ENCODE results near the gene MAP3K10. TPM values are rescaled to one million over a fixed set of nuclear protein-coding genes. Genes with fewer than 3 reads are reported as not detected.
"Not testable (repeated sequence)": the region's sequence is repeated elsewhere in the genome, so short reads cannot be mapped to it uniquely, and the experiment has no call there.

Gene MAP3K10
- total RNA-seq, 3 donors from 2014 or later = 15.8 to 18.8 (median 16.4) TPM

- ATAC-seq (no peak), DNase-seq (no peak)
- H3K9me3 Mint-ChIP-seq = no peaks in the 10 kb centered on the region
- H3K4me3 Mint-ChIP-seq = no peak overlapping the region
- H3K4me1 Mint-ChIP-seq (ENCODE audit: low read depth) = peaks cover 19% of the 10 kb centered on the region
- H3K36me3 Mint-ChIP-seq (ENCODE audit: insufficient read depth) = no peaks in the 10 kb centered on the region
- H3K27me3 Mint-ChIP-seq (ENCODE audit: low read depth) = no peaks in the 10 kb centered on the region
Observed at GRCh38 chr19:40162104-40162503, 29.1 kb upstream of the MAP3K10 start.

GRCh38 chr19:40163541-40164129 is 27.6 kb upstream of the MAP3K10 start:
- no peaks in the 10 kb centered on the region for H3K27me3 Mint-ChIP-seq (ENCODE audit: low read depth)
- no peak overlapping the region for H3K4me3 Mint-ChIP-seq
- no peaks in the 10 kb centered on the region for H3K36me3 Mint-ChIP-seq (ENCODE audit: insufficient read depth)
- DNase-seq (no peak), ATAC-seq (no peak)
- H3K4me1 Mint-ChIP-seq (ENCODE audit: low read depth) = peaks cover 19% of the 10 kb centered on the region
- H3K9me3 Mint-ChIP-seq = no peaks in the 10 kb centered on the region

- ATAC-seq (peak; percentile 72 to 73), DNase-seq (peak; percentile 56)
- Mint-ChIP-seq H3K9me3 (no peaks in the 10 kb centered on the region), H3K36me3 (ENCODE audit: insufficient read depth) (no peaks in the 10 kb centered on the region), H3K27me3 (ENCODE audit: low read depth) (no peaks in the 10 kb centered on the region), H3K4me1 (ENCODE audit: low read depth) (peaks cover 19% of the 10 kb centered on the region), H3K4me3 (no peak overlapping the region)
Observed at GRCh38 chr19:40165362-40165937, 25.8 kb upstream of the MAP3K10 start.

- H3K4me3 Mint-ChIP-seq; DNase-seq; H3K36me3 Mint-ChIP-seq (ENCODE audit: insufficient read depth); H3K27me3 Mint-ChIP-seq (ENCODE audit: low read depth); ATAC-seq; H3K4me1 Mint-ChIP-seq (ENCODE audit: low read depth); H3K9me3 Mint-ChIP-seq: not testable (repeated sequence)
Observed at GRCh38 chr19:40169482-40170302, 21.5 kb upstream of the MAP3K10 start.

GRCh38 chr19:40170303-40170989 is 20.8 kb upstream of the MAP3K10 start:
- H3K27me3 Mint-ChIP-seq (ENCODE audit: low read depth); H3K4me3 Mint-ChIP-seq; DNase-seq; H3K36me3 Mint-ChIP-seq (ENCODE audit: insufficient read depth); H3K9me3 Mint-ChIP-seq; ATAC-seq; H3K4me1 Mint-ChIP-seq (ENCODE audit: low read depth): not testable (repeated sequence)

- not testable (repeated sequence) for H3K4me3 Mint-ChIP-seq
Observed at GRCh38 chr19:40171293-40171692, 19.9 kb upstream of the MAP3K10 start.

GRCh38 chr19:40174092-40174491 is 17.1 kb upstream of the MAP3K10 start:
- Mint-ChIP-seq H3K4me1 (ENCODE audit: low read depth) (no peaks in the 10 kb centered on the region), H3K27me3 (ENCODE audit: low read depth) (peaks cover 4% of the 10 kb centered on the region), H3K9me3 (no peaks in the 10 kb centered on the region), H3K4me3 (no peak overlapping the region), H3K36me3 (ENCODE audit: insufficient read depth) (no peaks in the 10 kb centered on the region)
- ATAC-seq (no peak), DNase-seq (no peak)

More at GRCh38 chr19:40171293-40171692, 19.9 kb upstream of the MAP3K10 start:
- ATAC-seq; H3K27me3 Mint-ChIP-seq (ENCODE audit: low read depth); H3K9me3 Mint-ChIP-seq; H3K4me1 Mint-ChIP-seq (ENCODE audit: low read depth); DNase-seq; H3K36me3 Mint-ChIP-seq (ENCODE audit: insufficient read depth): not testable (repeated sequence)

- H3K4me3 Mint-ChIP-seq = no peak overlapping the region
- ATAC-seq (no peak), DNase-seq (no peak)
- H3K4me1 Mint-ChIP-seq (ENCODE audit: low read depth) = no peaks in the 10 kb centered on the region
- no peaks in the 10 kb centered on the region for H3K36me3 Mint-ChIP-seq (ENCODE audit: insufficient read depth)
- H3K9me3 Mint-ChIP-seq = no peaks in the 10 kb centered on the region
- H3K27me3 Mint-ChIP-seq (ENCODE audit: low read depth) = peaks cover 9% of the 10 kb centered on the region
Observed at GRCh38 chr19:40175820-40176219, 15.4 kb upstream of the MAP3K10 start.

GRCh38 chr19:40177286-40178070 is 13.7 kb upstream of the MAP3K10 start:
- no peak overlapping the region for H3K4me3 Mint-ChIP-seq
- DNase-seq (no peak), ATAC-seq (no peak)
- no peaks in the 10 kb centered on the region for H3K4me1 Mint-ChIP-seq (ENCODE audit: low read depth)
- peaks cover 9% of the 10 kb centered on the region for H3K27me3 Mint-ChIP-seq (ENCODE audit: low read depth)
- H3K36me3 Mint-ChIP-seq (ENCODE audit: insufficient read depth) = no peaks in the 10 kb centered on the region
- H3K9me3 Mint-ChIP-seq = no peaks in the 10 kb centered on the region

GRCh38 chr19:40178756-40179155 is 12.5 kb upstream of the MAP3K10 start:
- H3K9me3 Mint-ChIP-seq = no peaks in the 10 kb centered on the region
- no peaks in the 10 kb centered on the region for H3K36me3 Mint-ChIP-seq (ENCODE audit: insufficient read depth)
- H3K4me1 Mint-ChIP-seq (ENCODE audit: low read depth) = no peaks in the 10 kb centered on the region
- DNase-seq = no peak
- ATAC-seq = no peak
- H3K4me3 Mint-ChIP-seq = no peak overlapping the region
- peaks cover 9% of the 10 kb centered on the region for H3K27me3 Mint-ChIP-seq (ENCODE audit: low read depth)

GRCh38 chr19:40184273-40184672 is 7.0 kb upstream of the MAP3K10 start:
- DNase-seq (no peak), ATAC-seq (no peak)
- H3K4me3 Mint-ChIP-seq = no peak overlapping the region
- H3K4me1 Mint-ChIP-seq (ENCODE audit: low read depth) = no peaks in the 10 kb centered on the region
- H3K9me3 Mint-ChIP-seq = no peaks in the 10 kb centered on the region
- no peaks in the 10 kb centered on the region for H3K36me3 Mint-ChIP-seq (ENCODE audit: insufficient read depth)
- H3K27me3 Mint-ChIP-seq (ENCODE audit: low read depth) = peaks cover 5% of the 10 kb centered on the region

GRCh38 chr19:40191836-40192646 is 815 bp downstream of the MAP3K10 start:
- Mint-ChIP-seq H3K9me3 (no peaks in the 10 kb centered on the region), H3K4me3 (peak overlapping the region; percentile 68), H3K4me1 (ENCODE audit: low read depth) (peaks cover 28% of the 10 kb centered on the region), H3K36me3 (ENCODE audit: insufficient read depth) (no peaks in the 10 kb centered on the region), H3K27me3 (ENCODE audit: low read depth) (no peaks in the 10 kb centered on the region)
- DNase-seq (no peak), ATAC-seq (peak; percentile 3)

Measured in activated T-cell treated with anti-CD3 and anti-CD28 coated beads, Interleukin-2, amount 50 U/mL, for 4 hours (primary cell).